Caco-2 (cell line): ENCODE results near the gene ARHGEF28. TPM values are rescaled to one million over a fixed set of nuclear protein-coding genes. Genes with fewer than 3 reads are reported as not detected.

Source experiments
- BruUV-seq: library from RNA; stranded (reverse); fragments of 400-500 nt; replicated peaks from 2 replicates; lab custom pipeline; 2021; lab: Mats Ljungman, UMichigan
- CTCF ChIA-PET: fragments of 300-600 bp; sonication (Branson Sonifier 250); formaldehyde crosslinking; loops from one replicate; lab custom pipeline; 2022; ENCODE audit warnings: antibody characterized with exemption; lab: Charles Lee
- POLR2A ChIA-PET: fragments of 300-600 bp; sonication (Branson Sonifier 250); formaldehyde crosslinking; loops from one replicate; lab custom pipeline; 2022; ENCODE audit warnings: antibody characterized with exemption; lab: Charles Lee
- DNase-seq, 2 experiments: peaks; one replicate each; pipeline versions ENCODE4 v3.0.0 to v3.0.0-alpha.2; 2020 to 2022
- H3K27me3 ChIP-seq: replicated peaks from 2 replicates; pipeline ENCODE4 v1.6.0; 2011; ENCODE audit warnings: low read length; ENCODE audit not compliant: control insufficient read depth, insufficient read depth
- H3K36me3 ChIP-seq: 2 replicates; pipeline ENCODE4 v1.5.1; 2011; ENCODE audit warnings: low read length; ENCODE audit not compliant: control insufficient read depth, insufficient read depth
- H3K4me1 ChIP-seq: fragments of 250-450 bp; sonication (Bioruptor Pico); 2 replicates; pipeline ENCODE4 v1.5.1; 2020; ENCODE audit warnings: mild to moderate bottlenecking
- H3K4me3 ChIP-seq: 2 replicates; pipeline ENCODE4 v1.5.1; 2011; ENCODE audit warnings: low read depth, mild to moderate bottlenecking, control low read depth, low read length
- H3K9me3 ChIP-seq: fragments of 250-450 bp; sonication (Bioruptor Pico); 2 replicates; pipeline ENCODE4 v1.5.1; 2020; ENCODE audit warnings: mild to moderate bottlenecking, moderate library complexity
- H3K27ac Mint-ChIP-seq: one replicate; pipeline ENCODE4 v1.8.0; 2022; ENCODE audit warnings: mixed read lengths; ENCODE audit not compliant: unreplicated experiment
- H3K27me3 Mint-ChIP-seq: one replicate; pipeline ENCODE4 v1.8.0; 2022; ENCODE audit warnings: mixed read lengths; ENCODE audit not compliant: insufficient read depth, unreplicated experiment
- H3K36me3 Mint-ChIP-seq: one replicate; pipeline ENCODE4 v1.8.0; 2022; ENCODE audit warnings: mild to moderate bottlenecking, mixed read lengths; ENCODE audit not compliant: insufficient read depth, unreplicated experiment
- H3K4me1 Mint-ChIP-seq: one replicate; pipeline ENCODE4 v1.8.0; 2022; ENCODE audit warnings: low read depth, mixed read lengths; ENCODE audit not compliant: unreplicated experiment
- H3K4me3 Mint-ChIP-seq: one replicate; pipeline ENCODE4 v1.8.0; 2022; ENCODE audit warnings: mild to moderate bottlenecking, moderate library complexity, mixed read lengths; ENCODE audit not compliant: unreplicated experiment
- H3K9me3 Mint-ChIP-seq: one replicate; pipeline ENCODE4 v1.8.0; 2022; ENCODE audit warnings: mixed read lengths; ENCODE audit not compliant: unreplicated experiment
- intact Hi-C: fragments of 100-400 bp; cut with micrococcal nuclease; formaldehyde crosslinking; loops from one replicate; pipeline ENCODE4 v1.10.0; 2022; ENCODE audit not compliant: unreplicated experiment
- total RNA-seq: library from RNA; stranded (reverse); gene quantifications from 2 replicates; pipeline ENCODE4 v1.2.3, GENCODE V29; 2022
- TF ChIP-seq, protein P1 (sequence below), 2 experiments: fragments of 200-600 bp in 1 of 2; IDR thresholded peaks; 1 replicate in 1 of 2; 2 replicates in 1 of 2; pipeline versions ENCODE4 v1.5.1 to v1.8.0; 2011 to 2022; ENCODE audit warnings: antibody characterized with exemption in 1 of 2, control low read depth in 1 of 2, inconsistent platforms in 1 of 2, low read depth in 1 of 2, low read length in 1 of 2, mild to moderate bottlenecking in 1 of 2, moderate library complexity in 1 of 2; ENCODE audit not compliant: insufficient read depth in 1 of 2, severe bottlenecking in 1 of 2, unreplicated experiment in 1 of 2

Gene ARHGEF28
- total RNA-seq, 1 experiment from 2014 or later, result 4.6 TPM

DNA sequence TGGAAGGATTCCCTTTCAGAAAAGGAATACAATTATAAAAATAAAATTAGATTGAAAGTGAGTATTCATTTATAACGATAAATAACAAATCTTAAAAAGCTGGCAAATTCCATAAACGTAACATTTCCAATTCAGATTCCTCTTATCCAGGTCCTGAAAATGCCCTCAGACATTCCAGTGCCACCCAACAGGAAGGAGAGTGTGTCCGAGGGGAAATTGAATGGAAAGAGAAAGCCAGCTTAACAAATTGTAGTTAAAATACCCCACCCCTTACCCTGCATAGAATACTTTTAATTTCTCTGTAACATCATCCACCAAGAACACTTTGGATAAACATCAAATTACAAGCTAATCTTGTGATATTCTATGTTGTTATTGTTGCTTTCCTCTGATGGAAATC, 72.0 kb downstream of the ARHGEF28 start:
- Mint-ChIP-seq H3K27ac (no peak overlapping the region), H3K4me1 (no peaks in the 10 kb centered on the region), H3K27me3 (peaks cover 26% of the 10 kb centered on the region), H3K4me3 (no peak overlapping the region), H3K36me3 (no peaks in the 10 kb centered on the region), H3K9me3 (no peaks in the 10 kb centered on the region)
- BruUV-seq, result no TSS peak
- POLR2A ChIA-PET, result no interaction called here
- H3K9me3 ChIP-seq, result no peaks in the 10 kb centered on the region
- 0 out of 2 replicates have a peak, but pooled peaks cover 1% of the 10 kb centered on the region for H3K27me3 ChIP-seq
- TF ChIP-seq, protein P1, sequence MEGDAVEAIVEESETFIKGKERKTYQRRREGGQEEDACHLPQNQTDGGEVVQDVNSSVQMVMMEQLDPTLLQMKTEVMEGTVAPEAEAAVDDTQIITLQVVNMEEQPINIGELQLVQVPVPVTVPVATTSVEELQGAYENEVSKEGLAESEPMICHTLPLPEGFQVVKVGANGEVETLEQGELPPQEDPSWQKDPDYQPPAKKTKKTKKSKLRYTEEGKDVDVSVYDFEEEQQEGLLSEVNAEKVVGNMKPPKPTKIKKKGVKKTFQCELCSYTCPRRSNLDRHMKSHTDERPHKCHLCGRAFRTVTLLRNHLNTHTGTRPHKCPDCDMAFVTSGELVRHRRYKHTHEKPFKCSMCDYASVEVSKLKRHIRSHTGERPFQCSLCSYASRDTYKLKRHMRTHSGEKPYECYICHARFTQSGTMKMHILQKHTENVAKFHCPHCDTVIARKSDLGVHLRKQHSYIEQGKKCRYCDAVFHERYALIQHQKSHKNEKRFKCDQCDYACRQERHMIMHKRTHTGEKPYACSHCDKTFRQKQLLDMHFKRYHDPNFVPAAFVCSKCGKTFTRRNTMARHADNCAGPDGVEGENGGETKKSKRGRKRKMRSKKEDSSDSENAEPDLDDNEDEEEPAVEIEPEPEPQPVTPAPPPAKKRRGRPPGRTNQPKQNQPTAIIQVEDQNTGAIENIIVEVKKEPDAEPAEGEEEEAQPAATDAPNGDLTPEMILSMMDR (IDR thresholded peaks at IDR 0.05; ENCODE audit: insufficient read depth in 1 of 2, low read depth in 1 of 2, low read length in 1 of 2, severe bottlenecking in 1 of 2, unreplicated experiment in 1 of 2), result no peak
- CTCF ChIA-PET, result no interaction called here
- H3K4me3 ChIP-seq, result no peak overlapping the region
- H3K36me3 ChIP-seq, result no peaks in the 10 kb centered on the region
- DNase-seq, result no peak
- H3K4me1 ChIP-seq, result no peaks in the 10 kb centered on the region
- intact Hi-C loops, result no loop called here

DNA sequence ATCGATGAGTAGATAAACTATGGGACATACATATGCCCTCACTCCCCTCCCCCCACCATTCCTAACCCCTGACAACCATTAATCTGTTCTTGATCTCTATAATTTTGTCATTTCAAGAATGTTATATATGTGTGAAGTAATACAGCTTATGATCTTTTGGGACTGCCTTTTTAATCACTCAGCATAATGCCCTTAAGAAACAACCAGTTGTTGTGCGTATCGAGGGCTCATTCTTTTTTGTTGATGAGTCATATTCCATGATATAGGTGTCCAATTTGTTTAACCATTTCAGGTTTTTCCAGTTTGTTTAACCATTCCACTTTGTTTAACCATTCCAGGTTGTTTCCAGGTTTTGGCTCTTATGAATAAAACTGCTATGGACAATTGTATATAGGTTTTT, 75.6 kb downstream of the ARHGEF28 start:
- Histone ChIP-seq H3K36me3 (no peaks in the 10 kb centered on the region), H3K9me3 (no peaks in the 10 kb centered on the region), H3K4me1 (no peaks in the 10 kb centered on the region), H3K4me3 (no peak overlapping the region), H3K27me3 (0 out of 2 replicates have a peak, but pooled peaks cover 1% of the 10 kb centered on the region)
- no TSS peak for BruUV-seq
- ChIA-PET CTCF (no interaction called here), POLR2A (no interaction called here)
- H3K4me3 Mint-ChIP-seq, result no peak overlapping the region
- TF ChIP-seq, protein P1 (IDR thresholded peaks at IDR 0.05; ENCODE audit: insufficient read depth in 1 of 2, low read depth in 1 of 2, low read length in 1 of 2, severe bottlenecking in 1 of 2, unreplicated experiment in 1 of 2), result no peak
- no peaks in the 10 kb centered on the region for H3K4me1 Mint-ChIP-seq
- H3K36me3 Mint-ChIP-seq, result no peaks in the 10 kb centered on the region
- H3K27me3 Mint-ChIP-seq, result peaks cover 25% of the 10 kb centered on the region
- DNase-seq, result no peak
- intact Hi-C loops, result no loop called here
- no peaks in the 10 kb centered on the region for H3K9me3 Mint-ChIP-seq
- no peak overlapping the region for H3K27ac Mint-ChIP-seq

DNA sequence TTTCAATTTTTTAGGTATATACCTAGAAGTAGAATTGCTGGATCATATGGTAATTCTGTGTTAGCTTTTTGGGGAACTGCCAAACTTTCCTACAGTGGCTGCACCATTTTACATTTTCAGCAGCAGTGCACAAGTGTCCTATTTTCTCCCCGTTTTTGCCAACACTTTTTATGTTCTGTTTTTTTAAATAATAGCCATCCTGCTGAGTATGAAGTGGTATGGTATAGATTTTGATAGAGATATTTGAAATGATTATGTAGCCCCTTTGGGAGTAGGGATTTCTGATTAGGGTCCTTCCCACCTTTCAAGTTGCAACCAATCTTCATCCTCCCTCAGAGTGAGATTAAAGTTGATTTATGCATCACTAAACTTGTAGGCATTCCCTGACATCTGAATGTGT, 76.5 kb downstream of the ARHGEF28 start:
- Mint-ChIP-seq H3K36me3 (no peaks in the 10 kb centered on the region), H3K27me3 (peaks cover 24% of the 10 kb centered on the region), H3K4me3 (no peak overlapping the region), H3K9me3 (no peaks in the 10 kb centered on the region), H3K27ac (no peak overlapping the region), H3K4me1 (no peaks in the 10 kb centered on the region)
- no peaks in the 10 kb centered on the region for H3K4me1 ChIP-seq
- H3K27me3 ChIP-seq, result 0 out of 2 replicates have a peak, but pooled peaks cover 1% of the 10 kb centered on the region
- H3K4me3 ChIP-seq, result no peak overlapping the region
- ChIA-PET POLR2A (no interaction called here), CTCF (no interaction called here)
- intact Hi-C loops, result no loop called here
- no TSS peak for BruUV-seq
- DNase-seq, result no peak
- no peaks in the 10 kb centered on the region for H3K36me3 ChIP-seq
- H3K9me3 ChIP-seq, result no peaks in the 10 kb centered on the region
- TF ChIP-seq, protein P1 (IDR thresholded peaks at IDR 0.05; ENCODE audit: insufficient read depth in 1 of 2, low read depth in 1 of 2, low read length in 1 of 2, severe bottlenecking in 1 of 2, unreplicated experiment in 1 of 2), result no peak
